Upper lobe of left lung (tissue), 6 donors: ENCODE data around the gene TRIP4. TPM values are rescaled to one million over a fixed set of nuclear protein-coding genes. Genes with fewer than 3 reads are reported as not detected.

Source experiments
- ATAC-seq, 2 donors: fragments of 200-7000 bp; cut with Tn5 transposase; one replicate each; pipeline ENCODE4 v1.9.1; 2022; ENCODE audit warnings: mild to moderate bottlenecking in 2 of 2, moderate library complexity in 2 of 2; ENCODE audit not compliant: low FRiP score in 2 of 2
- DNase-seq, 2 donors: peaks; one replicate each; pipeline ENCODE4 v3.0.0-alpha.2; 2019 to 2020
- H3K27ac ChIP-seq, 4 donors: fragments of 200-600 bp; sonication (generic); one replicate each; pipeline ENCODE4 v1.5.1; 2016 to 2019
- H3K27me3 ChIP-seq, 4 donors: fragments of 200-600 bp; sonication (generic); one replicate each; pipeline ENCODE4 v1.5.1; 2017 to 2019
- H3K36me3 ChIP-seq, 4 donors: fragments of 200-600 bp; sonication (generic); one replicate each; pipeline ENCODE4 v1.5.1; 2016 to 2019
- H3K4me1 ChIP-seq, 4 donors: fragments of 200-600 bp; sonication (generic); one replicate each; pipeline ENCODE4 v1.5.1; 2018 to 2019
- H3K4me3 ChIP-seq, 4 donors: fragments of 200-600 bp; sonication (generic); one replicate each; pipeline ENCODE4 v1.5.1; 2017 to 2019; ENCODE audit warnings: mild to moderate bottlenecking in 2 of 4, moderate library complexity in 1 of 4
- H3K9me3 ChIP-seq, 4 donors: fragments of 200-600 bp; sonication (generic); one replicate each; pipeline ENCODE4 v1.5.1; 2018 to 2019
- EP300 ChIP-seq, 4 donors: sonication (generic); formaldehyde crosslinking; IDR thresholded peaks; one replicate each; pipeline ENCODE4 v1.5.1; 2017; ENCODE audit warnings: antibody characterized with exemption in 4 of 4, control low read depth in 2 of 4
- POLR2A ChIP-seq, 4 donors: fragments of 450-650 bp; IDR thresholded peaks; one replicate each; pipeline ENCODE4 v1.5.1; 2016 to 2017; ENCODE audit warnings: antibody characterized with exemption in 4 of 4, mild to moderate bottlenecking in 2 of 4
- POLR2AphosphoS5 ChIP-seq, 2 donors: sonication (generic); formaldehyde crosslinking; IDR thresholded peaks; one replicate each; pipeline ENCODE4 v1.5.1; 2017; ENCODE audit warnings: antibody characterized with exemption in 2 of 2
- WGBS, 2 donors: methylation state at CpG; one replicate each; pipeline ENCODE4 v1.1.5; 2017 to 2018; 5-methylcytosine and 5-hydroxymethylcytosine counted together
- total RNA-seq, 6 donors: library from RNA; depleted of rRNA in 4 of 6; stranded (reverse); fragments of >200 nt in 4 of 6; gene quantifications; one replicate each; pipeline versions ENCODE4 v1.1.0 to v1.2.1, GENCODE V29; 2016 to 2021
- TF ChIP-seq, protein P1 (sequence below), 6 experiments: fragments of 450-650 bp in 4 of 6; fragments of 200-600 bp in 2 of 6; sonication (generic) in 2 of 6; IDR thresholded peaks; one replicate each; pipeline ENCODE4 v1.5.1; 2016 to 2019; ENCODE audit warnings: antibody characterized with exemption in 6 of 6
- donor health status: DM: no; HTN: no; CAD: no; lungs with moderate emphysema.
- donor health status: DM: no; HTN: yes; CAD: no; lungs with severe emphysema.

TRIP4 gene
- total RNA-seq, 6 donors from 2014 or later, result 10.9 to 48.2 (median 20.4) TPM

DNA sequence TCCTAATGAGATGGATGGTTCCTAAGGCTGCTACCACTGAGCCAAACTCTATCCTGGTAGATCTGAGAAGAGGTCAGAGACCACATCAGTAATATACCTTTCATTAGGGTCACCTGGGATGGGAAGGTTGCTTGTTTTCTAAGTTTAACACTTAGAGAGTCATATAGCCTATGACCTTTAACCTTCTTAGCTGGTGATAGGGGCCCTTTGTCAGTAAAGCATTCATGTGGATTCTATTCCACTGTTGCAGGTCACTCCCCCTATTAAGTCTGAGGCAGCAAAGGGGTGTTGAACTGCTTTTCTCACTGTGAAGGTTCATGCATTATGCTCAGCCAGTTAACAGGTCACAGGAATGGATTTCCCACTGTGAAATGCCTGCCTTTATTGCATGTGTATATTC is 66.6 kb downstream of the TRIP4 start:
- no peak overlapping the region for H3K4me3 ChIP-seq
- H3K9me3 ChIP-seq, result no peaks in the 10 kb centered on the region
- no peak for DNase-seq
- peaks cover 0 to 13% (median 4%) of the 10 kb centered on the region in 4 donors for H3K36me3 ChIP-seq
- no peak for ATAC-seq
- TF ChIP-seq, protein P1, sequence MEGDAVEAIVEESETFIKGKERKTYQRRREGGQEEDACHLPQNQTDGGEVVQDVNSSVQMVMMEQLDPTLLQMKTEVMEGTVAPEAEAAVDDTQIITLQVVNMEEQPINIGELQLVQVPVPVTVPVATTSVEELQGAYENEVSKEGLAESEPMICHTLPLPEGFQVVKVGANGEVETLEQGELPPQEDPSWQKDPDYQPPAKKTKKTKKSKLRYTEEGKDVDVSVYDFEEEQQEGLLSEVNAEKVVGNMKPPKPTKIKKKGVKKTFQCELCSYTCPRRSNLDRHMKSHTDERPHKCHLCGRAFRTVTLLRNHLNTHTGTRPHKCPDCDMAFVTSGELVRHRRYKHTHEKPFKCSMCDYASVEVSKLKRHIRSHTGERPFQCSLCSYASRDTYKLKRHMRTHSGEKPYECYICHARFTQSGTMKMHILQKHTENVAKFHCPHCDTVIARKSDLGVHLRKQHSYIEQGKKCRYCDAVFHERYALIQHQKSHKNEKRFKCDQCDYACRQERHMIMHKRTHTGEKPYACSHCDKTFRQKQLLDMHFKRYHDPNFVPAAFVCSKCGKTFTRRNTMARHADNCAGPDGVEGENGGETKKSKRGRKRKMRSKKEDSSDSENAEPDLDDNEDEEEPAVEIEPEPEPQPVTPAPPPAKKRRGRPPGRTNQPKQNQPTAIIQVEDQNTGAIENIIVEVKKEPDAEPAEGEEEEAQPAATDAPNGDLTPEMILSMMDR (IDR thresholded peaks at IDR 0.05), result no peak
- TF ChIP-seq POLR2AphosphoS5 (IDR thresholded peaks at IDR 0.05) (no peak), POLR2A (IDR thresholded peaks at IDR 0.05) (no peak), EP300 (IDR thresholded peaks at IDR 0.05) (no peak)
- no peaks in the 10 kb centered on the region for H3K27me3 ChIP-seq
- no peak overlapping the region for H3K27ac ChIP-seq
- peaks cover 5 to 24% (median 14%) of the 10 kb centered on the region in 4 donors for H3K4me1 ChIP-seq

DNA sequence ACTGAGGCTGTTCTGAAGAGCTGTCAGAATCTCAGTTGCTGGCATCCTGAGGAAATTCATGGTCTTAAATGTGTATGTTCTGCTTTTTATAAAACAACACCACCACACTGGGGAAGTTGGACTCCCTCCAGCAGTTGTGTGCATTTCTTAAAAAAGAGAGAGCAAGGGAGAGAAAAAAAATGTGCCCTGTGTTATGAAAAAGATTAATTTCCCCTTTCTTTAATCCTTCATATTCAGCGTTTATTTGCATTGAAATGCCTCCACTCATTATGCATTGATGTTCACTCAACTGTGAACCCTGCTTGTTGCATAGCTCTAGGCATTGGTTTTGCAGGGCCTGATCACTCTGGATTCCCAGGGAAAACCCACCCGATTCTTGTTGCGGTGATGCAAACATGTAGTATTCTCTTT is 68.3 kb downstream of the TRIP4 start:
- peaks cover 0 to 6% (median 0%) of the 10 kb centered on the region in 4 donors for H3K36me3 ChIP-seq
- peaks cover 15 to 35% (median 21%) of the 10 kb centered on the region in 4 donors for H3K4me1 ChIP-seq
- DNase-seq (peak in 1 of 2 donors; percentile 33), ATAC-seq (no peak)
- 38 to 57% methylated on average over 3 of the region's 3 CpGs for WGBS, 2 donors
- no peaks in the 10 kb centered on the region for H3K9me3 ChIP-seq
- H3K4me3 ChIP-seq, result no peak overlapping the region
- H3K27ac ChIP-seq, result peak overlapping the region in 3 of 4 donors; percentile 30 to 65 (median 43)
- TF ChIP-seq POLR2A (IDR thresholded peaks at IDR 0.05) (no peak), POLR2AphosphoS5 (IDR thresholded peaks at IDR 0.05) (no peak), EP300 (IDR thresholded peaks at IDR 0.05) (no peak)
- TF ChIP-seq, protein P1 (IDR thresholded peaks at IDR 0.05), result no peak
- no peaks in the 10 kb centered on the region for H3K27me3 ChIP-seq

DNA sequence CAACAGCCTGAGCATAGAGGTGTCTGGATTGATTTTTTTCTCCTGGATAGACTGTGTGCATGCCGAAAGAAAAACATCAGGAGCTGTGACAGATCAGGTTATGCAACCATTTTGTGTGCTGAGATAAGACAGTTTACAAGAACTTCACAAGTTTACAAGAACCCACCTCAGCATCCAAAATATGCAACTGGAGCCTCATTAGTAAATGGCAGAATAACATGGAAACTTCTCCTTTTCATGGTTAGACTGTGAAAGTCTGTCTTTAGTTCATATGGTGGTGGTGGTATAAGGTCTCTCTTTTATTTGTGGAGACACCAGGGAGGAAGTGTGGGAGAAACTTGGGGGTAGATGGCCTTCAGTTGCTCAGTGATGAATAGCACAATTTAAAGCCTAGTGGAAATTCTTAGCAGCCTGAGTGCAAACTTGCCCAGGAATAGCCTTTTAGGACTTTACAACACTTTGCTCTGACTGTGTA is 69.0 kb downstream of the TRIP4 start:
- H3K36me3 ChIP-seq, result peaks cover 0 to 6% (median 0%) of the 10 kb centered on the region in 4 donors
- peak overlapping the region in 2 of 4 donors; percentile 30 to 65 for H3K27ac ChIP-seq
- DNase-seq (no peak), ATAC-seq (no peak)
- TF ChIP-seq, protein P1 (IDR thresholded peaks at IDR 0.05), result no peak
- no peak for TF ChIP-seq EP300 (IDR thresholded peaks at IDR 0.05)
- TF ChIP-seq POLR2A (IDR thresholded peaks at IDR 0.05), result no peak
- no peak for TF ChIP-seq POLR2AphosphoS5 (IDR thresholded peaks at IDR 0.05)
- no peaks in the 10 kb centered on the region for H3K9me3 ChIP-seq
- H3K27me3 ChIP-seq, result no peaks in the 10 kb centered on the region
- H3K4me1 ChIP-seq, result peaks cover 16 to 40% (median 24%) of the 10 kb centered on the region in 4 donors
- no peak overlapping the region for H3K4me3 ChIP-seq
- 37 to 58% methylated on average over 1 of the region's 1 CpG for WGBS, 2 donors

DNA sequence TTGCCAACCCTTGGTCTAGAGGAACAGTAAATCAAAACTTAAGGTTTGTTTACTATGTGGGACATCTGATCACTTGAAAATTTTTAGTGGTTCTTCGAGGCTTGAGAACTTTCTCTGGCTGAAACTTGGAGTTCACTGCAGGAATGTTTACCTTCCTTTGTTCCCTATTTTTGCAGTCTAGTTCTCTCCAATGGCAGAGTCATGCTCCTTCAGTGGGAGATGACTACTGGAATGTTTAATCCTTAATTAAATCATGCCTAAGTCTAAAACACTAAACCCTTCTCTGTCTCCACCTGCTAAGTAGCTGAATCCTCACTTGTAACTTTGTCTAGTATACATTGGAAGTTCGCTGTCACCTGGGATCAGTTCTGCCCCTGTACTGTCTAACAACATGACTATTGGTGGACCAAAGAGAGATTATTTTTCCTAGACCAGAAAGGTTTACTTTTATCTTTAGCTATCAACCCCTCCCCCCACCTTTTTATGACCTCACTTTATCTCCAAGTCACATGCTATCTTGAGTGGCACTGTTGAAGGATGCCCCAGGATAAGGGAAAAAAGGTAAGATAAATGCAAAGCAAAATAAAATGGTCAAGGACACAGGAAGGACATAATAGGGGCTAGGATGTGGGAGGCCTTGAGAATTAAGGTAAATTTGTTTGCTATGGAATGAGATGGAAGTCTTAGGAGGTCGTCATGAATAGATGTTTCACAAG is 71.6 kb downstream of the TRIP4 start:
- TF ChIP-seq POLR2A (IDR thresholded peaks at IDR 0.05), result no peak
- TF ChIP-seq EP300 (IDR thresholded peaks at IDR 0.05), result no peak
- no peak for TF ChIP-seq POLR2AphosphoS5 (IDR thresholded peaks at IDR 0.05)
- TF ChIP-seq, protein P1 (IDR thresholded peaks at IDR 0.05), result no peak
- ATAC-seq (no peak), DNase-seq (no peak)
- H3K36me3 ChIP-seq, result peaks cover 0 to 6% (median 0%) of the 10 kb centered on the region in 4 donors
- no peaks in the 10 kb centered on the region for H3K27me3 ChIP-seq
- peak overlapping the region in 3 of 4 donors; percentile 38 to 99 (median 89) for H3K27ac ChIP-seq
- H3K4me1 ChIP-seq, result peaks cover 36 to 59% (median 45%) of the 10 kb centered on the region in 4 donors
- WGBS, 2 donors, result 41 to 66% methylated on average over 3 of the region's 3 CpGs
- H3K4me3 ChIP-seq, result no peak overlapping the region
- H3K9me3 ChIP-seq, result no peaks in the 10 kb centered on the region
